Measurements from ENCODE around the gene CNTRL. TPM values are rescaled to one million over a fixed set of nuclear protein-coding genes. Genes with fewer than 3 reads are reported as not detected.

CNTRL gene
- total RNA-seq, 1 experiment from 2014 or later = 18.9 TPM

DNA sequence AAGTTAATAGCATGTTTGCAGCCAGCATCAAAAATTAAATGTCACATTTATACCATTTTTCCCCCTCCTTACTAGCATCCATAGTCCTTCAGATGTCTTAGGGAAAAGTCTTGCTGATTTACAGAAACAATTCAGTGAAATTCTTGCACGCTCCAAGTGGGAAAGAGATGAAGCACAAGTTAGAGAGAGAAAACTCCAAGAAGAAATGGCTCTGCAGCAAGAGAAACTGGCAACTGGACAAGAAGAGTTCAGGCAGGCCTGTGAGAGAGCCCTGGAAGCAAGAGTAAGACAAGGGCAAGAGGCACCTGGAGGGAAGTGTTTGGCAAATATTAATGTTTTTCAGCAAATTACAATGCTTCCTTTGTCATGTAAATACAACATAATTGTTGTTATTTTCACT is 66.6 kb downstream of the CNTRL start:
- Mint-ChIP-seq H3K27me3 (ENCODE audit: insufficient read depth, unreplicated experiment) (no peaks in the 10 kb centered on the region), H3K9me3 (ENCODE audit: unreplicated experiment) (no peaks in the 10 kb centered on the region), H3K4me1 (ENCODE audit: insufficient read depth, unreplicated experiment) (no peaks in the 10 kb centered on the region), H3K4me3 (ENCODE audit: unreplicated experiment) (no peak overlapping the region), H3K36me3 (ENCODE audit: insufficient read depth, unreplicated experiment) (peaks cover 81% of the 10 kb centered on the region), H3K27ac (ENCODE audit: low read depth, unreplicated experiment) (no peak overlapping the region)
- no peak for TF ChIP-seq CTCF (IDR thresholded peaks at IDR 0.05; ENCODE audit: unreplicated experiment)
- intact Hi-C loops (cut with micrococcal nuclease) = no loop called here
- no TSS peak for BruUV-seq (replicated peaks)
- ChIA-PET POLR2A (no interaction called here), CTCF (no interaction called here)
- no peak for DNase-seq (ENCODE audit: unreplicated experiment)

DNA sequence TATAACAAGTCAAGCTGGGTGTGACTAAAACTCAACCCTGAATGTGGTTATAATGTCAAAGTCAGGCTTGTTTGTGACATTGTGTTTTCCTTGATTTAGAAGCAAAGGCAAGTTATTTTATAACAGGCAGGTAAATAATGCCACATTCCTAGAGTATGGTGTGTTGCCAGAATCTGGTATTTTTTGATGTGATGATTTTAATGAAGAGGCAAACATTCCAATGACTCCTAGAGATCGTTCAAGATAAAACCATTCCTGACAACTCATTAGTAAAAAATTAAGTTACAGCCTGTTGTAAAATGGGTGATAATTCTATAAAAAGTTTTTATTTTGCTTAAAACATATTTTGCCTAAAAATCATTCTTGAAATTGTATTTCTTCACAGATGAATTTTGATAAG is 67.0 kb downstream of the CNTRL start:
- H3K4me3 Mint-ChIP-seq (ENCODE audit: unreplicated experiment) = no peak overlapping the region

GRCh38 chr9:121143771-121144170 is 69.0 kb downstream of the CNTRL start:
- H3K27ac Mint-ChIP-seq (ENCODE audit: low read depth, unreplicated experiment) = no peak overlapping the region
- H3K4me1 Mint-ChIP-seq (ENCODE audit: insufficient read depth, unreplicated experiment) = no peaks in the 10 kb centered on the region
- no peak for DNase-seq (ENCODE audit: unreplicated experiment)
- no peak overlapping the region for H3K4me3 Mint-ChIP-seq (ENCODE audit: unreplicated experiment)
- intact Hi-C loops (cut with micrococcal nuclease) = no loop called here
- H3K36me3 Mint-ChIP-seq (ENCODE audit: insufficient read depth, unreplicated experiment) = peaks cover 63% of the 10 kb centered on the region
- no peaks in the 10 kb centered on the region for H3K27me3 Mint-ChIP-seq (ENCODE audit: insufficient read depth, unreplicated experiment)
- BruUV-seq (replicated peaks) = no TSS peak
- POLR2A ChIA-PET = interaction anchor here (1.0 kb wide), 1 partner anchor 127 kb away, joined by 4 read pairs; no protein-coding TSS in a partner anchor
- no peak for TF ChIP-seq CTCF (IDR thresholded peaks at IDR 0.05; ENCODE audit: unreplicated experiment)
- CTCF ChIA-PET = no interaction called here
- no peaks in the 10 kb centered on the region for H3K9me3 Mint-ChIP-seq (ENCODE audit: unreplicated experiment)

More for the DNA sequence above, 67.0 kb downstream of the CNTRL start:
- no peak overlapping the region for H3K27ac Mint-ChIP-seq (ENCODE audit: low read depth, unreplicated experiment)
- no peak for TF ChIP-seq CTCF (IDR thresholded peaks at IDR 0.05; ENCODE audit: unreplicated experiment)
- no TSS peak for BruUV-seq (replicated peaks)
- ChIA-PET CTCF (no interaction called here), POLR2A (interaction anchor here (0.7 to 1.6 kb wide), 2 partner anchors 11 to 15 kb away, joined by 3 to 4 read pairs; no protein-coding TSS in a partner anchor)
- H3K36me3 Mint-ChIP-seq (ENCODE audit: insufficient read depth, unreplicated experiment) = peaks cover 77% of the 10 kb centered on the region
- no peak for DNase-seq (ENCODE audit: unreplicated experiment)
- no peaks in the 10 kb centered on the region for H3K27me3 Mint-ChIP-seq (ENCODE audit: insufficient read depth, unreplicated experiment)
- H3K4me1 Mint-ChIP-seq (ENCODE audit: insufficient read depth, unreplicated experiment) = no peaks in the 10 kb centered on the region
- no peaks in the 10 kb centered on the region for H3K9me3 Mint-ChIP-seq (ENCODE audit: unreplicated experiment)
- intact Hi-C loops (cut with micrococcal nuclease) = no loop called here

DNA sequence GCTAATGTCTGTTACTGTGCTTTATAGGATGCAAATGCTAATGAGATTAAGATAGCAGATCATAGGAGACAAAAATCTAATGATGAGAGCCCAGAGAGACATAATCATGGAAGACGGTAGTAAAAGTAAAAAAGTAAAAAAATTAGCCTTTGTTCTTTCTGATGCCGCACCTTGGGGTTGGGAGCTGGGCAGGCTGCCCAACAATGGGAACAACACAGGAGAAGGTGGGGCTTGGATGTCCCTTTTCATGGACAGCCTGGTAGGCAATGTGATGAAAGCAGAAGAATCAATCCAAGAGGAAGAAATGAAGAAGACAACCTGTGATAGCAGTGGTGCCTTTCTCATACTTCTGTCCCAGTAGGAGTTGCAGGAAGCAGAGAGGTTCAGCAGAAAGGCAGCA is 69.7 kb downstream of the CNTRL start:
- H3K27ac Mint-ChIP-seq (ENCODE audit: low read depth, unreplicated experiment) = no peak overlapping the region
- no peak for TF ChIP-seq CTCF (IDR thresholded peaks at IDR 0.05; ENCODE audit: unreplicated experiment)
- no peak for DNase-seq (ENCODE audit: unreplicated experiment)
- H3K4me1 Mint-ChIP-seq (ENCODE audit: insufficient read depth, unreplicated experiment) = no peaks in the 10 kb centered on the region
- intact Hi-C loops (cut with micrococcal nuclease) = no loop called here
- H3K9me3 Mint-ChIP-seq (ENCODE audit: unreplicated experiment) = no peaks in the 10 kb centered on the region
- H3K27me3 Mint-ChIP-seq (ENCODE audit: insufficient read depth, unreplicated experiment) = no peaks in the 10 kb centered on the region
- ChIA-PET CTCF (interaction anchor here (0.6 kb wide), 1 partner anchor 37 kb away, joined by 3 read pairs; no protein-coding TSS in a partner anchor), POLR2A (interaction anchor here (1.0 kb wide), 1 partner anchor 127 kb away, joined by 4 read pairs; no protein-coding TSS in a partner anchor)
- BruUV-seq (replicated peaks) = no TSS peak
- no peak overlapping the region for H3K4me3 Mint-ChIP-seq (ENCODE audit: unreplicated experiment)
- H3K36me3 Mint-ChIP-seq (ENCODE audit: insufficient read depth, unreplicated experiment) = peaks cover 58% of the 10 kb centered on the region
